Suppressor macrophage (primary cell): Measurements from ENCODE around the gene SGMS1.
"Not testable (repeated sequence)": the region's sequence is repeated elsewhere in the genome, so short reads cannot be mapped to it uniquely, and the experiment has no call there.

Source experiments
- DNase-seq, 4 experiments: peaks; one replicate each; pipeline ENCODE4 v3.0.0-alpha.2; 2020 to 2022

The SGMS1 gene

DNA sequence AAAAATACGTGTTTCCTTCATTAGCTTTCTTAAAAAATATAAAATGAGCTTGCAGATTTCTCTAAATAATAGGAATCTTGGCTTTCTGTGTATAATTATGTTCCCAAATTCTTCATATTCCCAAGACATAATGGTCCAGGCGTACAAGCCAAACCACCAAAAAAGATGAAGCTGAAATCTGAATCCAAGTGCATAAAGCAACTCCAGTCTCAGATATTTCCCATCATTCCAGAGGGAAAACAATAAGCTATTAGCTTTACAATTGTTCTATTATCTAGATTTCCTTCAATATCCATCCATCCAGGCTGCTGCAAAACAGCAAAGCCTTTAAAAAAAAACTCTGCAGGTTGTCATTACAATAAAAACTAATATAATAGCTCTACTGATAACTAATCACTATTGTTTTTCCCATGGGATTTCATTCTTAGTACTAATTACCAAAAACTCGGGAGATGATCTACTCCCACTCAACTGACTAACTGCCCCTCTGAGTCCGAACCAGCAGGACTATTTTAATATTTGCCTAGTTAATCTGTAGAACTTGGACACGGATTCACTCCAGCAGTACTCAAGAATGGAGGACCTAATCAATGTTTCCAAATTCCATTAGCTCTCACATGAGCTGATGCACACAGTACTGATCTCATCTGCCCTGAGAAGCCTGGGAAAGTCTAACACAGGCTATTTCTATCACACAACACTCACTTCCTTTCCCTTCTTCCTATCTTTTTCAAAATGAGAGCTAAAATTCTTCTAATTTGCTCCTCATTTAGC is 263.5 kb downstream of the SGMS1 start:
- DNase-seq: no peak

- DNase-seq: no peak
Measured at GRCh38 chr10:50358925-50359687, 264.6 kb downstream of the SGMS1 start.

GRCh38 chr10:50358411-50358810 is 265.3 kb downstream of the SGMS1 start:
- DNase-seq: no peak

DNA sequence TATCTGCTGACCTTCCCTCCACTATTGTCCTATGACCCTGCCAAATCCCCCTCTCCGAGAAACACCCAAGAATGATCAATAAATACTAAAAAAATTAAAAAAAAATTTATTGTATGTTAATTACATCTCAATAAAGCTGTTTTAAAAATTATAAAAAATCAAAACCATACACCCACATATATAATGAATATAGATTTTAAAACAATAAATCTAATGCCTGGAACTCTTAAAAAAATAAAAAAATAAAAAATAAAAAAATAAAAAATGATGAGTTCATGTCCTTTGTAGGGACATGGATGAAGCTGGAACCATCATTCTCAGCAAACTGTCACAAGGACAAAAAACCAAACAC is 267.3 kb downstream of the SGMS1 start:
- DNase-seq: not testable (repeated sequence)

DNA sequence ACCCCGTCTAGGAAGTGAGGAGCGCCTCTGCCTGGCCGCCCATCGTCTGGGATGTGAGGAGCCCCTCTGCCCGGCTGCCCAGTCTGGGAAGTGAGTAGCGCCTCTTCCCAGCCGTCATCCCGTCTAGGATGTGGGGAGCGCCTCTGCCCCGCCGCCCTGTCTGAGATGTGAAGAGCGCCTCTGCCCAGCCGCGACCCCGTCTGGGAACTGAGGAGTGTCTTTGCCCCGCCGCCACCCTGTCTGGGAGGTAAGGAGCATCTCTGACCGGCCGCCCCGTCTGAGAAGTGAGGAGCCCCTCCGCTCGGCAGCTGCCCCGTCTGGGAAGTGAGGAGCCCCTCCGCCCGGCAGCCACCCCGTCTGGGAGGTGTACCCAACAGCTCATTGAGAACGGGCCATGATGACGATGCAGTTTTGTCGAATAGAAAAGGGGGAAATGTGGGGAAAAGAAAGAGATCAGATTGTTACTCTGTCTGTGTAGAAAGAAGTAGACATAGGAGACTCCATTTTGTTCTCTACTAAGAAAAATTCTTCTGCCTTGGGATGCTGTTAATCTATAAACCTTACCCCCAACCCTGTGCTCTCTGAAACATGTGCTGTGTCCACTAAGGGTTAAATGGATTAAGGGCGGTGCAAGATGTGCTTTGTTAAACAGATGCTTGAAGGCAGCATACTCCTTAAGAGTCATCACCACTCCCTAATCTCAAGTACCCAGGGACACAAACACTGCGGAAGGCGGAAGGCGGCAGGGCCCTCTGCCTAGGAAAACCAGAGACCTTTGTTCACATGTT is 267.9 kb downstream of the SGMS1 start:
- DNase-seq: not testable (repeated sequence)

- DNase-seq: no peak
Measured at GRCh38 chr10:50351483-50352146, 272.1 kb downstream of the SGMS1 start.

DNA sequence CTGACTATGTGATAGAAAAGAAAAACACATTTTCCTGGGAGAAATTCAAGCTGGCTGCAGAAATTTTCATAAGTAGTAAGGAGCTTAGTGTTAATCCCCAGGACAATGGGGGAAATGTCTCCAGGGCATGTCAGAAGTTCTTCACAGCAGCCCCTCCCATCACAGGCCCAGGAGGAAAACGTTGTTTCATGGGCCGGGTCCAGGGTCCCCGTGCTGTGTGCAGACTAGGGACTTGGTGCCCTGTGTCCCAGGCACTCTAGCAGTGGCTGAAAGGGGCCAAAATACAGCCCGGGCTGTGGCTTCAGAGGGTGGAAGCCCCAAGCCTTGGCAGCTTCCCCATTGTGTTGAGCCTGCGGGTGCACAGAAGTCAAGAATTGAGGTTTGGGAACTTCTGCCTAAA is 273.4 kb downstream of the SGMS1 start:
- DNase-seq: no peak

- no peak for DNase-seq
Measured at GRCh38 chr10:50349554-50349953, 274.2 kb downstream of the SGMS1 start.

- DNase-seq: peak; percentile 19 to 39 (median 33)
Measured at GRCh38 chr10:50347394-50347802, 276.4 kb downstream of the SGMS1 start.

DNA sequence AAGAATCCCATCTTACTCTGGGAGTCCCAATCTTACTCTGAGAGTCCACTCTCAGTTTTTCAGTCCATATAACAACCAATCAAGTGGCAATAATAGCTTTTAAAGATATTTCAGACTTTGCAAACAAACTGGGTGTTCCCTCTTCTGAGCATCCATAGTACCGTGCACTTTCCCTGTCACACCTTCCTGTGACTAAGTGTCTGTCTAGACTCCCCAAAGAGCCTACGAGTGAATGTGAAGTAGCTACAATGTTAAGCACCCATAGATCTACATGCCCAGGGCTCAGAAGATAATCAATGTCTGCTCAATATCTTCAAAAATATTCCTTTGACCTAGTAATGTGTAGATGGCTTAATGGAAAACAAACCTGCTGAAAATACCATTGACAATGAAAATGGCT is 276.8 kb downstream of the SGMS1 start:
- no peak for DNase-seq

DNA sequence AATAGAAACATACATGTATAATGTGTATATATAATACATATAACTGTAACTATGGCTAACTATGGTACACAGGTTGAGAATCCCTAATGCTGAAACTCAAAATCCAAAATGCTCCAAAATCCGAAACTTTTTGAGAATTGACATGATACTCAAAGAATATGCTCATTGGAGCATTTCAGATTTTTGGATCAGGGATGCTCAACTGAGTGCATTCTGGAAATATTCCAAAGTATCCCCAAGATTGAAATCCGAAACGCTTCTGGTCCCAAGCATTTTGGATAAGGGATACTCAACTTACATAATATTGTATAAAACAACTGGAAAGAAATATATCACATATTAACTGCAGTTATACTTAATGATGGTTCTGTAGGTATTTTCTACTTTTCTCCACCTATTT is 278.2 kb downstream of the SGMS1 start:
- DNase-seq: no peak

DNA sequence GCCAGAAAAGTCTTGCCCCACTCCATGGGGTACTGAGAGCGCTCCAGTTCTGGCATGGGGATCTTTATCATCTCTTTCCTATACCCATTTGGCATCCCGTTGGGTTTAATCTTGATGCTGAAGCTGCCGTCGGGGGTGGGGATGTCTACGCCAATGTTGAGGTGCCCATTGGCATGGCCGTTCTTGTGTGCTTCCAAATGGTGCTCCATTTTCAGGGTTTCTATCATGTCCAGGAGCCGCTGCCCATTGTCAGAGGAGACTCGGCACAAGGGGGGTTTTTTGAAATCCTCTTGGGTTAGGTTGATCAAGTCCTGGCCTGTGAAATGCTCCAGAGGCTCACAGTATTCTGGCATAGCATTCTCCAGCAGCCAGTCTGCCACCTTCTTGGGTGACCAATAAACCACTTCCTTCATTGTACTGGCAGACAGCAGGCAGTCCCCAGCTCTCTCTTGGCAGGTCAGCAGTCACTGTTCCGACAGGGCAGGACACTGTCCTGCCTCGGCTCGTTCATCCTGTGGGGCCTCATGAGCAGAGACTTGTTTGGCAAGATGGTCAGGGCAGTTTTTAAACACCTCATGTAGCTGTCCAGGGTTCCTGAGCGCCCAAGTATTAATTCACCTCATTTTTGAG is 279.9 kb downstream of the SGMS1 start:
- no peak for DNase-seq

GRCh38 chr10:50341987-50342386 is 281.8 kb downstream of the SGMS1 start:
- DNase-seq: no peak

GRCh38 chr10:50336140-50336539 is 287.6 kb downstream of the SGMS1 start:
- DNase-seq: no peak

DNA sequence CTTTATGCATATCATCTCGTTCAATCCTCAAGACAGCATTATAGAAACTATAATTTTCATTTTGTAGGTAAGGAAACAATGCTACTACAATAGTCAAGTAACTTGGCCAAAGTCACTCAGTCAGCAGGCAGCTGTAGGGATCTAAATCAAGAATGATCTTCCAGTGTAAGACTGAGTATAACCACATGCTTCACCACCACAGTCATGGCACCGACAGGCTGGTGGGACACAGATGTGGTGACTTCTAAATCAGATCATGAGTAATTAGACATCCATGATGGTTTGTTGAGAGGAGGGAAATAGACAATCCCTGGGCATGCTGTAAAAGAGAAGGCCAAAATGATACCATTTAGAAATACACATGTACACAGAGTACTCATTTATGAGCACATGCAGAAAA is 288.4 kb downstream of the SGMS1 start:
- no peak for DNase-seq

- DNase-seq: no peak
Measured at GRCh38 chr10:50334273-50334672, 289.5 kb downstream of the SGMS1 start.

GRCh38 chr10:50333872-50334271 is 289.9 kb downstream of the SGMS1 start:
- DNase-seq: no peak

DNA sequence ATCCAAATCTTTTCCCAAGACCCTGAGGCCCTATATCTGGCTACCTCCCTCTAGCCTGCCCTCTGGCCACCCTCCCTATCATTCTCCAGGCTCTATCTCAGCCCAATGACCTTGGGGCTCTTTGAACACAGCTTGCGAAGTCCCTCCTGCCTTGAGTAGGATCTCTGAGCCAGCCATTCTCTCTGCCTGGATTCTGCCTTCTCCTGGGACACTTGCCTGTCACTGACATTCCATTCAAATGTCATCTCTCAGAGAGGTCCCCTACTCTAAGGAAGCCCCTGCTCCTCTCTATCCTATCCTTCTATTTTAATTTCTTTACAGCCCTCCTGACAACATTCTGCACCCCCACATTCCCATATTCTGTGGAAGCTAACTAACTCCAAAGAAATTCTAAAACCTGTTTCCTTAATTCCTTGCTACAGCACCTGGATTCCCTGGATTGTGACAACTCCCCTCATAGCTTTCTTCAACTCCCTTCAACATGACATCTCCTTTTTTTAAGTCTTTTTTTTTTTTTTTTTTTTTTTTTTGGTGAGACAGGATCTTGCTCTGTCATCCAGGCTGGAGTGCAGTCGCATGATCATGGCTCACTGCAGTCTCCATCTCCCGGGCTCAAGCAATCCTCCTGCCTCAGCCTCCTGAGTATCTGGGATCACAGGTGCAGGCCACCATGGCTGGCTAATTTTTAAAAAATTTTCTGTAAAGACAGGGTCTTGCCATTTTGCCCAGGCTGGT is 291.5 kb downstream of the SGMS1 start:
- no peak for DNase-seq

GRCh38 chr10:50331486-50331885 is 292.3 kb downstream of the SGMS1 start:
- DNase-seq: no peak

DNA sequence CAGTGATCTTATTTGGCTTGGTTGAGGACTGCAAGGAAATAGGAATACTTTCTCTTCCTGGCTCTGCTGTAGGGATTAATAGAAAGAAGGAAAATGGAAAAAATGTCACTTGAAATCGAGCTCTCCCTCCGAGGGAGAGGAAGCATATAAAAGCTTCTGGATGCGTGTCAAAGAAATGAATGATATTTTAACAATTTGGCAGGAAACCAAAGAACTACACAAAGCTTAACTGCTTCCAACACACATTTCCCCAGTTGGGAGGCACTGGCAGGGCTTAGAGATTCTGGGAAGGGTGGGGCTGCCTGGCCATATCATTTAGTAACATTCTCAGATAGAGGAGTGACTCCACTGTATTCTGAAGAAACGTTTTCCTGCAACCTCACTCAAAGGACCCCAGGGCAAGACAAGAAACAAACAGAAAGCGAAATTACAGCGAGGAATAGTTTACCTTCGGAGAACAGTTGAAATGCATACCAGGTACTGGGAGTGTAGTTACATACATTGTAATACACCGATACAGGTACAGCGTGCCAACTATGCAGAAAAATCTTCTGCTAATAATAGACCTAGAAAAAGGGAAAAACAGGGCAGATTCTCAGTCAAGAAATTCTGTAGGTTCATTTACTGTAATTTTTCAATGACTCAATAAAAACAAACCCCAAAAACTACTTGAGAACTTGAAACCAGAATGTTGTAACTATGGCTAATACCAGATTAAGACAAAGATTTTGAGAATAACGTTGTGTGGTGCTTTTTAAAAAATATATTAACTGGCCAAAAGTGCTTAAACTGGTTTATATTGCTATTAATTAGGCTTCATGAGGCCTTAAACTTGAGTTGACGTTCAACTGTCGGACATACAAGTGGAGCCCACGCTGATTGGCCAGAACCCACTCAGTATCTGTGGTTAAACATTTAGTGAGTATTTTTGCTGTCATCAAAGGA is 296.7 kb downstream of the SGMS1 start:
- peak in 1 of 4 experiments; percentile 18 for DNase-seq
